Activated CD4-positive, alpha-beta memory T cell treated with anti-CD3 and anti-CD28 coated beads, Interleukin-2, amount 10 ng/mL, durations not matched to agents 7 days and 5 days (primary cell): Measurements from ENCODE around the gene LRRN3. TPM values are rescaled to one million over a fixed set of nuclear protein-coding genes. Genes with fewer than 3 reads are reported as not detected.
A peak's percentile ranks its signal among the peaks of the same experiment; 100 is the strongest.

Source experiments
- CTCF ChIA-PET: fragments of 350-600 bp; sonication (Branson Sonifier 250); formaldehyde crosslinking; loops from one replicate; lab custom pipeline; 2021; ENCODE audit warnings: antibody characterized with exemption, inconsistent platforms; lab: Charles Lee
- POLR2A ChIA-PET: fragments of 350-600 bp; sonication (Branson Sonifier 250); formaldehyde crosslinking; loops from one replicate; lab custom pipeline; 2021; ENCODE audit warnings: antibody characterized with exemption; lab: Charles Lee
- DNase-seq: peaks from one replicate; pipeline ENCODE4 v3.0.0-alpha.2; 2020
- H3K27ac Mint-ChIP-seq: one replicate; pipeline ENCODE4 v1.8.0; 2021; ENCODE audit warnings: mild to moderate bottlenecking, mixed read lengths
- H3K27me3 Mint-ChIP-seq: one replicate; pipeline ENCODE4 v1.8.0; 2021; ENCODE audit warnings: mixed read lengths
- H3K36me3 Mint-ChIP-seq: one replicate; pipeline ENCODE4 v1.8.0; 2021; ENCODE audit warnings: low read depth, mixed read lengths
- H3K4me1 Mint-ChIP-seq: one replicate; pipeline ENCODE4 v1.8.0; 2021; ENCODE audit warnings: mixed read lengths
- H3K4me3 Mint-ChIP-seq: one replicate; pipeline ENCODE4 v1.8.0; 2021; ENCODE audit warnings: mild to moderate bottlenecking, mixed read lengths
- H3K9me3 Mint-ChIP-seq: one replicate; pipeline ENCODE4 v1.8.0; 2021; ENCODE audit warnings: mixed read lengths
- total RNA-seq, 2 experiments: library from RNA; stranded (reverse); gene quantifications; one replicate each; pipeline ENCODE4 v1.2.3, GENCODE V29; 2021

Gene LRRN3
- total RNA-seq, result 10 to 100 TPM; 18.0 to 19.2 TPM

GRCh38 chr7:111090846-111091245 lies at the start of gene LRRN3:
TSS of gene LRRN3 (plus strand) at chr7:111091127. CDS start at chr7:111122773, 31,646 bp downstream.
- peak; percentile 38 for DNase-seq
- Mint-ChIP-seq H3K9me3 (peaks cover 3% of the 10 kb centered on the region), H3K27ac (peak within 1 kb of the TSS; percentile 56), H3K4me3 (peak within 1 kb of the TSS; percentile 69), H3K27me3 (no peaks in the 10 kb centered on the region), H3K4me1 (peaks cover 72% of the 10 kb centered on the region), H3K36me3 (peaks cover 15% of the 10 kb centered on the region)
- POLR2A ChIA-PET, result interaction anchor here (1.1 to 4.0 kb wide), 6 partner anchors 8 to 62 kb away, joined by 3 to 52 read pairs (median 5); no protein-coding TSS in a partner anchor
- CTCF ChIA-PET, result interaction anchor here (0.9 to 1.1 kb wide), 5 partner anchors 8 to 114 kb away, joined by 3 to 7 read pairs (median 5); no protein-coding TSS in a partner anchor

- Mint-ChIP-seq H3K27me3 (no peaks in the 10 kb centered on the region), H3K4me3 (no peak overlapping the region), H3K27ac (no peak overlapping the region), H3K36me3 (no peaks in the 10 kb centered on the region), H3K4me1 (peaks cover 5% of the 10 kb centered on the region), H3K9me3 (no peaks in the 10 kb centered on the region)
- POLR2A ChIA-PET, result no interaction called here
- DNase-seq, result no peak
- CTCF ChIA-PET, result no interaction called here
These were observed 49.4 kb upstream of the LRRN3 start for GRCh38 chr7:111041577-111041976.

- H3K4me3 Mint-ChIP-seq, result no peak overlapping the region
- ChIA-PET CTCF (no interaction called here), POLR2A (interaction anchor here (1.4 kb wide), 1 partner anchor 10 kb away, joined by 3 read pairs; no protein-coding TSS in a partner anchor)
- no peaks in the 10 kb centered on the region for H3K36me3 Mint-ChIP-seq
- H3K27ac Mint-ChIP-seq, result no peak overlapping the region
- no peaks in the 10 kb centered on the region for H3K9me3 Mint-ChIP-seq
- no peaks in the 10 kb centered on the region for H3K27me3 Mint-ChIP-seq
- DNase-seq, result no peak
- H3K4me1 Mint-ChIP-seq, result peaks cover 5% of the 10 kb centered on the region
These were observed 48.1 kb upstream of the LRRN3 start for GRCh38 chr7:111042842-111043241.

GRCh38 chr7:111043561-111043960 lies 47.4 kb upstream of the LRRN3 start:
- POLR2A ChIA-PET, result interaction anchor here (1.4 kb wide), 1 partner anchor 9 kb away, joined by 3 read pairs; no protein-coding TSS in a partner anchor
- Mint-ChIP-seq H3K4me1 (peaks cover 5% of the 10 kb centered on the region), H3K4me3 (no peak overlapping the region), H3K27ac (no peak overlapping the region), H3K27me3 (no peaks in the 10 kb centered on the region), H3K36me3 (peaks cover 2% of the 10 kb centered on the region), H3K9me3 (peaks cover 3% of the 10 kb centered on the region)
- no peak for DNase-seq
- CTCF ChIA-PET, result no interaction called here

GRCh38 chr7:111045449-111045848 lies 45.5 kb upstream of the LRRN3 start:
- CTCF ChIA-PET, result no interaction called here
- H3K27me3 Mint-ChIP-seq, result no peaks in the 10 kb centered on the region
- H3K4me3 Mint-ChIP-seq, result no peak overlapping the region
- no peak overlapping the region for H3K27ac Mint-ChIP-seq
- peaks cover 2% of the 10 kb centered on the region for H3K36me3 Mint-ChIP-seq
- no peak for DNase-seq
- H3K9me3 Mint-ChIP-seq, result peaks cover 3% of the 10 kb centered on the region
- POLR2A ChIA-PET, result no interaction called here
- peaks cover 7% of the 10 kb centered on the region for H3K4me1 Mint-ChIP-seq

- DNase-seq, result no peak
- CTCF ChIA-PET, result interaction anchor here (0.6 kb wide), 1 partner anchor 170 kb away, joined by 3 read pairs; no protein-coding TSS in a partner anchor
- Mint-ChIP-seq H3K4me1 (peaks cover 5% of the 10 kb centered on the region), H3K27me3 (no peaks in the 10 kb centered on the region), H3K36me3 (peaks cover 2% of the 10 kb centered on the region), H3K9me3 (peaks cover 3% of the 10 kb centered on the region), H3K4me3 (no peak overlapping the region), H3K27ac (no peak overlapping the region)
- POLR2A ChIA-PET, result no interaction called here
These were observed 43.3 kb upstream of the LRRN3 start for GRCh38 chr7:111047595-111047994.

- Mint-ChIP-seq H3K27ac (no peak overlapping the region), H3K4me3 (no peak overlapping the region), H3K36me3 (peaks cover 2% of the 10 kb centered on the region), H3K27me3 (no peaks in the 10 kb centered on the region), H3K9me3 (peaks cover 3% of the 10 kb centered on the region), H3K4me1 (peaks cover 5% of the 10 kb centered on the region)
- CTCF ChIA-PET, result no interaction called here
- POLR2A ChIA-PET, result no interaction called here
- DNase-seq, result no peak
These were observed 40.8 kb upstream of the LRRN3 start for GRCh38 chr7:111049971-111050680.

GRCh38 chr7:111050875-111051416 lies 40.0 kb upstream of the LRRN3 start:
- no peak for DNase-seq
- Mint-ChIP-seq H3K4me3 (no peak overlapping the region), H3K27ac (no peak overlapping the region), H3K27me3 (no peaks in the 10 kb centered on the region), H3K9me3 (peaks cover 3% of the 10 kb centered on the region), H3K36me3 (peaks cover 2% of the 10 kb centered on the region), H3K4me1 (peaks cover 5% of the 10 kb centered on the region)
- ChIA-PET CTCF (no interaction called here), POLR2A (no interaction called here)

GRCh38 chr7:111051832-111052231 lies 39.1 kb upstream of the LRRN3 start:
- CTCF ChIA-PET, result no interaction called here
- DNase-seq, result no peak
- Mint-ChIP-seq H3K4me1 (peaks cover 5% of the 10 kb centered on the region), H3K27ac (no peak overlapping the region), H3K36me3 (peaks cover 2% of the 10 kb centered on the region), H3K4me3 (no peak overlapping the region), H3K9me3 (peaks cover 3% of the 10 kb centered on the region), H3K27me3 (no peaks in the 10 kb centered on the region)
- POLR2A ChIA-PET, result no interaction called here

GRCh38 chr7:111053035-111053434 lies 37.9 kb upstream of the LRRN3 start:
- no peak overlapping the region for H3K27ac Mint-ChIP-seq
- peaks cover 3% of the 10 kb centered on the region for H3K9me3 Mint-ChIP-seq
- no peaks in the 10 kb centered on the region for H3K27me3 Mint-ChIP-seq
- H3K4me1 Mint-ChIP-seq, result peaks cover 7% of the 10 kb centered on the region
- no peak overlapping the region for H3K4me3 Mint-ChIP-seq
- H3K36me3 Mint-ChIP-seq, result peaks cover 2% of the 10 kb centered on the region
- POLR2A ChIA-PET, result interaction anchor here (1.2 kb wide), 1 partner anchor 10 kb away, joined by 3 read pairs; no protein-coding TSS in a partner anchor
- CTCF ChIA-PET, result no interaction called here
- no peak for DNase-seq

GRCh38 chr7:111056371-111056770 lies 34.6 kb upstream of the LRRN3 start:
- Mint-ChIP-seq H3K4me1 (peaks cover 4% of the 10 kb centered on the region), H3K9me3 (peaks cover 4% of the 10 kb centered on the region), H3K4me3 (no peak overlapping the region), H3K27me3 (no peaks in the 10 kb centered on the region), H3K27ac (no peak overlapping the region), H3K36me3 (peaks cover 4% of the 10 kb centered on the region)
- no peak for DNase-seq
- CTCF ChIA-PET, result no interaction called here
- POLR2A ChIA-PET, result no interaction called here

GRCh38 chr7:111057066-111057465 lies 33.9 kb upstream of the LRRN3 start:
- Mint-ChIP-seq H3K27ac (no peak overlapping the region), H3K4me1 (peaks cover 4% of the 10 kb centered on the region), H3K36me3 (peaks cover 11% of the 10 kb centered on the region), H3K4me3 (no peak overlapping the region), H3K27me3 (no peaks in the 10 kb centered on the region), H3K9me3 (peaks cover 11% of the 10 kb centered on the region)
- ChIA-PET POLR2A (no interaction called here), CTCF (no interaction called here)
- DNase-seq, result no peak

GRCh38 chr7:111059833-111060232 lies 31.1 kb upstream of the LRRN3 start:
- Mint-ChIP-seq H3K36me3 (peaks cover 27% of the 10 kb centered on the region), H3K4me3 (no peak overlapping the region), H3K27me3 (no peaks in the 10 kb centered on the region), H3K4me1 (peaks cover 4% of the 10 kb centered on the region), H3K9me3 (peaks cover 29% of the 10 kb centered on the region), H3K27ac (no peak overlapping the region)
- ChIA-PET POLR2A (no interaction called here), CTCF (no interaction called here)
- no peak for DNase-seq
